ENCODE data around the gene HSDL2.
"Not testable (repeated sequence)": the region's sequence is repeated elsewhere in the genome, so short reads cannot be mapped to it uniquely, and the experiment has no call there.

The HSDL2 gene

DNA sequence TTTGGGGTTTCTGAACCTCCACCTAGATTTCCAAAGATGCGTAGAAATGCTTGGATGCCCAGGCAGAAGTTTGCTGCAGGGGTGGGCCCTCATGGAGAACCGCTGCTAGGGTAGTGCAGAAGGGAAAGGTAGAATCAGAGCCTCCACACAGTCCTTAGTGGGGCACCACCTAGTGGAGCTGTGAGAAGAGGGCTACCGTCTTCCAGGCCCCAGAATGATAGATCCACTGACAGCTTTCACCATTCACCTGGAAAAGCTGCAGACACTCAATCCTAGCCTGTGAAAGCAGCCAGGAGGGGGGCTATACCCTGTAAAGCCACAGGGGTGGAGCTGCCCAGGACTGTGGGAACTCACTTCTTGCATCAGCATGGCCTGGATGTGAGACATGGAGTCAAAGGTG lies 13.3 kb upstream of the HSDL2 start:
- DNase-seq, result no peak

DNA sequence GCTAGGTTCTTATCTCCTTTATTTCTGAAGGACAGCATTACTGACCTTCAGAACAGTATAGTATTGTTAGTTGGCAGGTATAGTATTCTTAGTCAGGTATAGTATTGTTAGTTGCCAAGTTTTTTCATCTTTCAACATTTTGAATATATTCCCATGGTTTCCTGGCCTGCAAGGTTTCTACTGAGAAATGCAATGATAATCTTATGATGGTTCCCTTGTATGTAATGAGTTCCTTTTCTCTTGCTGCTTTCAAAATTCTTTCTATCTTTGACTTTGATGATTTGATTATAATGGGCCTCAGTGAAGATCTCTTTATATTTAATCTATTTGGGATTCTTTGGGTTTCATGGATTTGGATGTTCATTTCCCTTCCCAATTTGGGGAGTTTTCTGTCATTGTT lies 12.4 kb upstream of the HSDL2 start:
- DNase-seq, result no peak

DNA sequence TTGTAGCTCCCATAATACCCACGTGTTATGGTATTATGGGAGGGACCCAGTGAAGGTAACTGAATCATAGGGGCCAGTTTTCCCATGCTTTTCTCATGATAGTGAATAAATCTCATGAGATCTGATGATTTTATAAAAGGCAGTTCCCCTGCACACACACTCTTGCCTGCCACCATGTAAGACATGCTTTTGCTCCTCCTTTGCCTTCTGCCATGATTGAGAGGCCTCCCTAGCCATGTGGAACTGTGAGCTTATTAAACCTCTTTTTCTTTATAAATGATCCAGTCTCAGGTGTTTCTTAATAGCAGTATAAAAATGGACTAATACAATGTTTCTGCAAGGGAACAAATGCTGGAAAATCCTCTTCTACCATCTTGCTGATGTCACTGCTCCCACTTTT lies 10.1 kb upstream of the HSDL2 start:
- DNase-seq, result no peak

DNA sequence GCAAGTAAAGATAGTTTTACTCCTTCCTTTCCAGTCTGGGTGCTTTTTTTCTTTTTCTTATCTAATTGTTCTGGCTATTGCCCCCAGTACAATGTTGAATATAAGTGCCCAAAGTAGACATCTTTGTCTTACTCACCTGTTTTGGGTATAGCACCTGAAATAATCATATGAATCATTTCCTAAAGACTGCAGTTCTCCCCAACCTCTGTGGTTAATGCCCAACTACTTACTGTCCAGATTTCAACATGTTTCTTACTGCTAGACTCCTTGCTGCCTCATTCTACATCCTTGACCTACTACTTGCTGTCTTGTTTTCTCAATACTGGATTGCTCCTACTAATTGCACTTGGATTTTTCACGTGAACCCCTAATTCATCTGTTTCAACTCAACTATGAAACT lies 8.8 kb upstream of the HSDL2 start:
- no peak for DNase-seq

DNA sequence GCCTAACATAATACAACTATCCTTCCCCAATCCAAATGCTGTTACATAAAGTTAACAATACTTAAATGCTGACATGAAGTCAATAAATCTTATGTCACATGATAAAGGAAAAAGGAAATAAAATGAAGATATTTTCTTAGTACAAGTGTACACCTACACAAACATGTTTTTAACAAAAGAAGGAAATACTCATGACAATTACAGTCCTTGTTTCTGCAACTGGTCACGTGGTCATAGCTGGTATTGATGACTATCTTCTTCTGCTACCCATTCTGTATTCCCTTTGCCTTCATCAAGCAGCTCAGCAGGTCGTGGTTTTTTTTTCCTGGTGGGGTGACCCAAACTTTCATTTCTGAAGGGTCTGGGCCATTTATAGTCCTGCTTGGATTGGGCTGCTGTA lies 6.2 kb upstream of the HSDL2 start:
- DNase-seq, result not testable (repeated sequence)

DNA sequence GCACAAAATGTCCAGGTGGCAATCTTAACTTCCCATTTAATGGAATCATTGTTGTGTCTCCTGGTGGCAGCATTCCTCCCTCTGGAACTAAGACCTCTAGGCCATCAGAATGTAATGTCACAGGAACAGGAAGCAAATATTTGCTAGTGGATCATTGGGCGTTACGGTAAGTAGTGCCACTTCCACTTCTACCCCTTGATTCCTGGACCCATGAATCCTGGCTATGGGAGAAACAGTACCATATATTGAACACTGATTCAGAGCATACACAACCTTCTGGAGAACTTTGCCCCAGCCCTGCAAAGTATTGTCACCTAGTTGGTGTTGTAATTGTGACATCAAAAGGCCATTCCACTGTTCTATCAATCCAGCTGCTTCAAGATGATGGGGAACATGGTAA lies 5.7 kb upstream of the HSDL2 start:
- DNase-seq, result not testable (repeated sequence)

DNA sequence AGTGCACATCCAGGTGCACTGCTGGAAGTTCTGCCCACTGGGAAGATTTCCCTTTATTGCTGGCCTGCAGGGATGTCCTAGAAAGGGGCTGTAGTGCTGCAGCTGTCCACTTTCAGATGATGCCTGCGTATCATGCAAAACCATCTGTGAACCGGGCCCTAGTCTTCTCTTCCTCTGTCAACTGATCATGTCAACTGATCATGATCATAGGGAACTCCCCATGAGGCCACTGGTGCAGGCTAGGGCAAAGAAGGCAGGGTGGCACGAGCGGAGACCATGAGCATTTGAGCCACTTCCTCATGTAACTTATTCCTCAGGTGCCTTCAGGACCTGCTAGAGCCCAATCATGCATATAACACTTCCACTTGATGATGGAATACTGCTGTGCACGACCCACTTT lies 4.5 kb upstream of the HSDL2 start:
- no peak for DNase-seq

DNA sequence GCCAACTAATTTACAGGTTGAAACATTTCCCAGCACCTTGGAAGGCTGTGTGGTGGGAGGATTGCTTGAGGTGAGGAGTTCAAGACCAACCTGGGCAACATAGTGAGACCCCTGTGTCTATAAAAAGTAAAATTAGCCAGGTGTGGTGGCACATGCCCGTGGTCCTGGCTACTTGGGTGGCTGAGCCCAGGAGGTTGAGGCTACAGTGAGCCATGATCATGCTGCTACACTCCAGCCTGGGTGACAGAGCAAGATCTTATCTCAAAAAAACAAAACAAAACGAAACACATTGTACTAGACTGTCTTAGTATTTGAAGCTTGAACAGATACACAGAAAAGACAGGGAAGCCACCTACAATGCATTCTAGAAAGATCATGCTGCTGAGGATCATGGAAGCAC lies 2.8 kb upstream of the HSDL2 start:
- no peak for DNase-seq

DNA sequence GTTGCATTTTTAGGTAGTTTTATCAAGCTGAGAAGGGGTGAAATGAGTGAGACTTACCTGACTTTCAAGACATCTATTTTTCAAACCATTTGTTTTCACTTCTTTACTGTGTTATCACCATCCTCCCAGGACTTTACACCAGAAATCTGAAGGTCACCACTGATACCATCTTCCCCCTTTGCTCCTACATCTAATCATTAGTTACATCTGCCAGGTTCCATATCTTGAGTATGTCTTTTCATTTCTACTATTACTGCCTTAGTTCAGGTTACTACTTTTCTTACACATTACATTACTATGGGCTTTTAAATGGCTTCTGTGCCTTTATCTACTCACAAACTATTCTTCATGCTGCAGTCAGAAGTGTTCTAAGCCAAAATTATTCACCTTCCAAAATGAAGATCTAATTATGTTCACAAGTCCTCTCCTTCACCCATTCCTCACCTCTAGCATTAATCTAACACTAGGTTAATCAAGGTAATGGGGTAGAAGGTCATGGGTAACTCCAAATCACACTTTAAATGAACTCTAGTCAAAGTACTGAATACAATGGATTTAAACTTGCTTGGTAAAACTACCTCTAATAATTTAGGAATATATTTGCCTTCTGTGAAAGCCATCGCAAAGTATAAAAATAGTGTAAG lies 2.1 kb upstream of the HSDL2 start:
- DNase-seq, result no peak

DNA sequence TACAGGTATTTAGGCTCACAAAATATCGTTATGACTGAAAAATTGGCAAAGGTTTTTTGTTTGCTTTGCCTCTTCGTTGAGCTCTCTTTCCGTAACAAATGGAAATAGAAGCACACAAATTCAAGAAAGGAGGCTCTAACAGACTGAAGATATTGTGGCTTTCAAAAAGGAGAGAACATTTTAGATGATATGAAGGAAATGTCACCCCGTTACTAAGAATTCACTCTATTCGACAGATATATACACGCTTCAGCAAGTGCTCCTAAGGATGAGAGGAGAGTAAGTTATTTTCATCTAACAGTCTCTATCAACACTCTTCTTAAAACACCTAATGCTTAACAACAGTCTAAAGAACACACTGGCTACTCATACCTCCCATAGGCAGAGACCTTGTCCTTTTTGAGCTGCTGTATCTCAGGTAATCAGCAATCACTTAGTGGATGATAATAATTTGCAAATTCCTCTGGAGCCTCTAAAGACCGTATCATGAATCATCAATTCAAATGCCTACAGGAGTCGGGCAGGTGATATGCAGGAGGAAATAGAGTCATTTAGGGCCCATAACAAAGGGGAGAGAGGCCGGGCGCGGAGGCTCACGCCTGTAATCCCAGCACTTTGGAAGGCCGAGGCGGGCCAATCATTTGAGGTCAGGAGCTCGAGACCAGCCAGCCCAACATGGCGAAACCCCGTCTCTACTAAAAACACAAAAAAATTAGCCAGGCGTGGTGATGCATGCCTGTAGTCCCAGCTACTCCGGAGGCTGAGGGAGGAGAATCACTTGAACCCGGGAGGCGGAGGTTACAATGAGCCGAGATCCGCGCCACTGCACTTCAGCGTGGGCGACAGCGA lies 1.4 kb upstream of the HSDL2 start:
- no peak for DNase-seq

DNA sequence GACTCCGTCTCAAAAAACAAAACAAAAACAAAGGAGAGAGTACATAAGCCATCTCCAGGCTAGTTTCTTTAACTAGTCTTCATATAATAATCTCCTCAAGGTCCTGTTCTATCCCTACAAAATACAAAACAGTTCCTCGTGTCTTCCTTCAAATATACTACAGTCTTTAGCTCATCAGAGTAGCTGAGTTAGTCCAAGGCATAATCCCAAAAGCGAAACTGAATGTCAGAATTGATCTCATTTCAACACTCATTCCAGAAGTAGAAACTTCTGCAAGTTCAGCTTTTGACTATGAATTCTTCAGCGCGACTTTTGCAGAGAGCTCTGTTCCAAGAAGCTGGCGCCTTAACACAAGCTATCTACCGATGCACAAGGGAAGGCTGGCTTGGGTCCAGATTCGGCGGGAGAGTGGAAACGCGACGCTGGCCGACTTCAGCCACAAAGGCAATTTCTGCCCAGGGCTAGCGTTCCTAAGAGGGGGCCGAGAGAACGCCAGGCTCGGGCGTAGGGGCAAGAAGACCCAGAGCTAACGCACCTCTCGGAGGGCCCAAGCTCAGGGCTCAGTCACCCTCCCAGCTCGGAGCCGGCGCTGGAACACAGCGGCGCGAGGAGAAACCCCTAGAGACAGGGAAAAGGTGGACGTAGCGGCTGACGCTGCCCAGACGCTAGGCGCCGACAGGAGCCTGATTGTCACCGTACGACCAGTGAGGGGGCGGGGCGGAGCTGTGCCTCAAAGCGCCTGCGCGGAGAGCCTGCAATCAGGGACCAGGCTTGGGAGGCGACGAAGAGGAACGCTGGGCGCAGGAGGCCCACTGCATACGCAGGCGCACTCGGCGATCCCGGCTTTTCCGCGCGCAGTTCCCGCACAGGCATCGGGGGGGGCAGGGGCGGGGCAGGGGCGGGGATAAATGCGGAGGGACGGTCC lies 469 bp upstream of the HSDL2 start:
- DNase-seq, result peak; percentile 97

DNA sequence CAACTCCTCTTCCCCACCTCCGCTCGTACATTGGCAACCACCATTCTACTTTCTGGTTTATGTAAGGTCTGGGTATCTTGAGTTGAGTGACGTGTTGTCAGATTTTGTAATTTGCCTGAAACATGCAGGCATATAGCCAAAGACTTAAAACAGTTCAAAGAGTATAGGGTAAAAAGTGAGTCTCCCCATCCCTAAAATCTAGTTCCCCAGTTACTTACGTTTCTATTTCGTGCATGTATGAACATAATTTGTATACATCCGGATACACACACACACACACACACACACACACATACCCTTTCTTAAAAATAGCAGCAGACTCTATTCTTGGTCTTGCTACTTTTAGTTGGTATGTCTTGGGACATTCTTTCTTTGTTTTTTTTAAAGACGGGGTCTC lies 915 bp downstream of the HSDL2 start:
- DNase-seq, result peak; percentile 30

DNA sequence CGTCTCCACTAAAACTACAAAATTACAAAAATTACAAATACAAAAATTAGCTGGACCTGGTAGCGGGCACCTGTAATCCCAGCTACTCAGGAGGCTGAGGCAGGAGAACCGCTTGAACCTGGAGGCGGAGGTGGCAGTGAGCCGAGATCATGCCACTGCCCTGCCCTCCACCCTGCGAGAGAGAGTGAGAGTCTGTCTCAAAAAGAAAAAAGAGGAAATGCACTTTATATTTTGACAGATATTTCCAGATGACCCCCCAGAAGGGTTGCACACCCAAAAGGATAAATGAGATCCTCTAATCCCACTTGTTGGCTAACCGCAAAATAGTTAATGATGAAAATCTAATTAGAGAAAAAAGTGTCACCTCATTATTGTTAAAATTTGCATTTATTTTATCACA lies 2.2 kb downstream of the HSDL2 start:
- no peak for DNase-seq

DNA sequence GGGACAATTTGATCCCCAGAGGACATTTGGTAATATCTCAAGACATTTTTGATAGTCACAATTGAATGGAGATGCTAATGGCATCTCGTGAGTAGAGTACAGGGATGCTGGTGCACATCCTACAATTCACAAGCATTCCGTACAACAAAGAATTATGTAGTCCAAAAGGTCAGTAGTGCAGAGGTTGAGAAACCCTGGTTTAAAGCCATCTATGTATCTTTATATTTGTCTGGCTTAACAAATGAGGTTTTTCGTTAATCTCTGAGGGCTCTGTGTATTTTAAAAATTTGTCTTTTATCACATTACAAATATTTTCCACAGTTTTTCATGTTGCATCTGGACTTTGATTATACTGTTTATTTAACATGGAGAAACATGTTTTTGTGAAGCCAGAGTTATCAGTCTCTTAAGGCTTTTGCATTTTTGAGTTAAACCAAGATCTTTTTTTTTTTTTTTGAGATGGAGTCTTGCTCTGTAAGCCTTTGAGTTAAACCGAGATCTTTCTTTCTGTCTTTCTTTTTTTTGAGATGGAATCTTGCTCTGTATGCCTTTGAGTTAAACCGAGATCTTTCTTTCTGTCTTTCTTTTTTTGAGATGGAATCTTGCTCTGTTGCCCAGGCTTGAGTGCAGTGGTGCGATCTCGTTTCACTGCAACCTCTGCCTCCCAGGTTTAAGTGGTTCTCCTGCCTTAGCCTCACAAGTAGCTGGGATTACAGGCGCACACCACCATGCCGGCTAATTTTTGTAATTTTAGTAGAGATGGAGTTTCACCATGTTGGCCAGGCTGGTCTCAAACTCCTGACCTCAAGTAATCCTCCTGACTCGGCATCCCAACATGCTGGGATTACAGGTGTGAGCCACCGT lies 2.8 kb downstream of the HSDL2 start:
- no peak for DNase-seq

DNA sequence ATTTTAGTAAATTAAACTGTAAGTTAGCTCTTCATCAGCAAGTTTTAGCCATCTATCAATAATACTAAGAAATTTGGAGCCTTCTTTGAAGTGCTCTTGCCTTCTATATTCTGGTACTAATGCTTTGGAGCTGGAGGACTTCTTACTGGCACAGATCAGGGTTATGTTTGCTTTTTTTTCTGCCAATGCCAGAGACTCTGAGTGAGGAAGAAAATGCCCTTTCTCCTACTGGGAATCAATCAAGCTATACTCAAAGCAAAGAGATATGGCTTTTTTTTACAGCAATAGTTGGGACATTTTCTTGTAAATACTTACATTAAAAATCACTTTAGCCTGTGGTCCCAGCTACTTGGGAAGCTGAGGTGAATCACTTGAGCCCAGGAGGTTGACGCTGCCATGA lies 4.3 kb downstream of the HSDL2 start:
- no peak for DNase-seq

DNA sequence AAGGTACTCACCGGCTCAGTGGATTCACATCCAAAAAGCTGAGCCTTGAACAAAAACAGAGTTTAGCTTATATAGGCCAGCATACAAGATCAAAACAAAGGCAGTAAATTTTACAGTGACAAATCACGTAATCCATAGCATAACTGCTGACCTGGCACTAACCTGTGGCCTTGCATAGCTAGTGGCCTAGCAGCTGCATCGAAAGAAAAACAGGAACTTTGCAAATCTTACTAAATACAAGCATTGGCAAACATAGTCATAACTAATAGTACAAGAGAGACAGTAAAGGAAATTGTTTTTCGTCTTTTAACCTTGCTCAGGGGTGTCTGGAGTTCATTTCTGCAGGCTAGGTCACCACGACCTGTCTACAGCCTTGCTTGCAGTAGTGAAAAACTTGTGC lies 4.8 kb downstream of the HSDL2 start:
- DNase-seq, result no peak

DNA sequence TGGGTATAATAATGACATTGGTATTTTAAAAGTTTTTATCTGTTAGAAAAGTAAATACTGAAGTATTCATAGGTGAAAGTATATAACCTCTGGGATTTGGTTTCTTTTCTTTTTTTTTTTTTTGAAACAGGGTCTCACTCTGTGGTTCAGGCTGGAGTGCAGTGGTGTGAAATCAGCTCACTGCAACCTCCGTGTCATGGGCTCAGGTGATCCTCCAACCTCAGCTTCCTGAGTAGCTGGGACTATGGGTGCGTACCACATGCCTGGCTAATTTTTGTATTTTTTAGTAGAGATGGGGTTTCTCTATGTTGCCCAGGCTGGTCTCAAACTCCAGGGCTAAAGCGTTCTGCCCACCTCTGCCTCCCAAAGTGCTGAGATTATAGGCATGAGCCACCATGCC lies 7.2 kb downstream of the HSDL2 start:
- no peak for DNase-seq

DNA sequence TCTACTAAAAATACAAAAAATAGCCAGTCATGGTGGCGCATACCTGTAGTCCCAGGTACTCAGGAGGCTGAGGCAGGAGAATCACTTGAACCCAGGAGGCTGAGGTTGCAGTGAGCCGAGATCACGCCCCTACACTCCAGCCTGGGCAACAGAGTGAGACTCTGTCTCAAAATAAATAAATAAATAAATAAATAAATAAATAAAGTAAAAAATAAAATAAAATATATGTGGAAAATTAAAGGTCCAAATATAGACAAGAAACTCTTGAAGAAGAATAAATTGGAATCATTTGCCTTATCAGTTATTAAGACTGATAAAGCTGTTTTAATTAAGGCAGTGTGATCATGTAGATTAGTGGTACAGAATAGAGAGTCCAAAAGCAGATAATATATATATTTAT lies 10.0 kb downstream of the HSDL2 start:
- DNase-seq, result not testable (repeated sequence)

DNA sequence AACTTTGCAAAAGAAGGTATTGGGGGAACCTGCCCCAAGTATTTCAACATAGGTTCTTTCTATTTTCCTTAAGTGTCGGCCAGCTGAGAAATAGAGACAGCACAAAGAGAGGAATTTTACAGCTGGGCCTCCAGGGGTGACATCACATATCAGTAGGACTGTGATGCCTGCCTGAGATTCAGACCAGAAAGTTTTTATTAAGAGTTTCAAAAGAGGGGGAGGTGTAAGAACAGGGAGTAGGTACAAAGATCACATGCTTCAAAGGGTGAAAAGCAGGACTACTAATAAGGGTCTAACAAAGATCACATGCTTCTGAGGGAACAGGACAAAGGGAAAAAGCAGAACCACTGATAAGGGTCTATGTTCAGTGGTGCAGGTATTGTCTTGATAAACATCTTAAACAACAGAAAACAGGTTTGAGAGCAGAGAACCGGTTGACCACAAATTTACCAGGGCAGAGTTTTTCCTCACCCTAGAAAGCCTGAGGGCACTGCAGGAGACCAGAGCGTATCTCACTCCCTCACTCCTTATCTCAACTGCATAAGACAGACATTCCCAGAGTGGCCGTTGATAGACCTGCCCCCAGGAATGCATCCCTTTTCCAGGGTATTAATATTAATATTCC lies 12.1 kb downstream of the HSDL2 start:
- DNase-seq, result not testable (repeated sequence)

DNA sequence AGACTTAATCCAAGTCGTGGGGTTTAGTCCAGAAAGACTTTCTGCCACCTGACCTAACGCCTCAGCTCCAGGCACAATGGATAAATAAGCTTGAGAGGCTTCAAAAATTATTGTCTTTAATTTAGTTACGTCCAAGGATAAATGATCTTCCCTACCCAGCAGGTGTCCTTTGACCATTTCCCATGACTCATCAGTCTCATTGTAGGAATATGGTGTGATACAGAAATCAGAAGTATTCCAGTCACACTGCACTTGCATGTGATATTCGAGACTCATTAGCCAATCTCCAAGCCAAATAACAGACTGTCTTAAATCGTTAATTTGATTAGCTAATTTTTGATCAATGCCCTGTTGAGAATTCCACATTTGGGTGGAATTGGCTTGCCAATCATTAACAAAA lies 13.2 kb downstream of the HSDL2 start:
- DNase-seq, result not testable (repeated sequence)

DNA sequence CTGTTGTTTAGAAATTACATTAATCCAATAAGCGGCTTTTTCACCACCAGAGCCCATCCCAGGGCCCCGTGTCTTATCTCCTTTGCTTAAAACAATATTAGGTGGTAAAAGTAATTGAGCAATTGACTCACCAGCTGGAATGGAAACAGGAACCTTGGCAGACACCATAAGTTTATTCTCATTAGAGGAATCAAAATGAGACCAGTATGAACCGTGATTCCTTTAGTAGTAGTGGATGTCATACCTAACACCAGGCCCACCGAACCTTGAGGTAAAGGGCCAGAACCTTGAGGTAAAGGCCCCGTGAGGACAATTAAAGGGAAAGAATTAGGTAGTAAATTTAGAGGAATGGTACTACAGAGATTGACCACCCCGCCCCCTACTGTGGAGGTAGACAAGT lies 16.5 kb downstream of the HSDL2 start:
- DNase-seq, result no peak

DNA sequence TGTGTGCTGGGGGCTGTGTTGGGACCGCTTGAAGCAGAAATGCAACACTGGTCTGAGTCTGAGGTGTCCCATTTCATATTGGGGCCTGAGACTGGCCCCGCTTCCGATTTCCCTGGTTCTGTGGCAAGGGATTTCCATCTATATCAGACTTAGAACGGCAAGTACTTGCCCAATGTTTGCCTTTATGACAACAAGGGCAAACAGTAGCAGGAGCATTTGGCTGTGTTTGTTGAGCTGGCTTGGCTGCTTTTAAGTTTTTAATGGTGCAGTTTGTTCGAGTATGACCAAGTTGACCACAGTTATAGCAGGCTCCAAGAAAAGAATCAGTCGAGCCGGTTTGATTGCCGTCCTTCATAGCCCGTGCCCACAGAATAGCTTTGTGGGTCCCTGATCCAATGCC lies 17.0 kb downstream of the HSDL2 start:
- DNase-seq, result no peak
